ENCODE results near the gene PRPSAP2. TPM values are rescaled to one million over a fixed set of nuclear protein-coding genes. Genes with fewer than 3 reads are reported as not detected.

The PRPSAP2 gene
- total RNA-seq, 1 donor from 2014 or later, result 51.4 TPM

DNA sequence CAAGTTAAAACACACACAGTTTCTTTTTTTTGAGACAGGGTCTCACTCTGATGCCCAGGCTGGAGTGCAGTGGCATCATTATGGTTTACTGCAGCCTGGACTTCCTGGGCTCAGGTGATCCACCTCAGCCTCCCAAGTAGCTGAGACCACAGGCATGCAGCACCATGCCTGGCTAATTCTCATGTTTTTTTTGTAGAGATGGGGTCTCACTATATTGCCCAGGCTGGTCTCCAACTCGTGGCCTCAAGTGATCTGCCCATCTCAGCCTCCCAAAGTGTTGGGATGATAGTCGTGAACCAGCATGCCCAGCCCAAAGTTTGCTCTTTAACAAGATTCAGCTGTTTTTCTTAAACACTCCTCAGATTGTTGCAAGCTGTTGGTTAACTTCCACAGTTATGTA, 39.0 kb downstream of the PRPSAP2 start:
- Mint-ChIP-seq H3K27me3 (ENCODE audit: low read depth) (no peaks in the 10 kb centered on the region), H3K9me3 (peaks cover 20% of the 10 kb centered on the region), H3K4me1 (no peaks in the 10 kb centered on the region), H3K36me3 (peaks cover 73% of the 10 kb centered on the region), H3K4me3 (no peak overlapping the region), H3K27ac (no peak overlapping the region)
- DNase-seq (ENCODE audit: low spot score in 2 of 2, unreplicated experiment in 2 of 2), result no peak
- TF ChIP-seq, protein P1, sequence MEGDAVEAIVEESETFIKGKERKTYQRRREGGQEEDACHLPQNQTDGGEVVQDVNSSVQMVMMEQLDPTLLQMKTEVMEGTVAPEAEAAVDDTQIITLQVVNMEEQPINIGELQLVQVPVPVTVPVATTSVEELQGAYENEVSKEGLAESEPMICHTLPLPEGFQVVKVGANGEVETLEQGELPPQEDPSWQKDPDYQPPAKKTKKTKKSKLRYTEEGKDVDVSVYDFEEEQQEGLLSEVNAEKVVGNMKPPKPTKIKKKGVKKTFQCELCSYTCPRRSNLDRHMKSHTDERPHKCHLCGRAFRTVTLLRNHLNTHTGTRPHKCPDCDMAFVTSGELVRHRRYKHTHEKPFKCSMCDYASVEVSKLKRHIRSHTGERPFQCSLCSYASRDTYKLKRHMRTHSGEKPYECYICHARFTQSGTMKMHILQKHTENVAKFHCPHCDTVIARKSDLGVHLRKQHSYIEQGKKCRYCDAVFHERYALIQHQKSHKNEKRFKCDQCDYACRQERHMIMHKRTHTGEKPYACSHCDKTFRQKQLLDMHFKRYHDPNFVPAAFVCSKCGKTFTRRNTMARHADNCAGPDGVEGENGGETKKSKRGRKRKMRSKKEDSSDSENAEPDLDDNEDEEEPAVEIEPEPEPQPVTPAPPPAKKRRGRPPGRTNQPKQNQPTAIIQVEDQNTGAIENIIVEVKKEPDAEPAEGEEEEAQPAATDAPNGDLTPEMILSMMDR (IDR thresholded peaks at IDR 0.05; ENCODE audit: unreplicated experiment), result no peak

DNA sequence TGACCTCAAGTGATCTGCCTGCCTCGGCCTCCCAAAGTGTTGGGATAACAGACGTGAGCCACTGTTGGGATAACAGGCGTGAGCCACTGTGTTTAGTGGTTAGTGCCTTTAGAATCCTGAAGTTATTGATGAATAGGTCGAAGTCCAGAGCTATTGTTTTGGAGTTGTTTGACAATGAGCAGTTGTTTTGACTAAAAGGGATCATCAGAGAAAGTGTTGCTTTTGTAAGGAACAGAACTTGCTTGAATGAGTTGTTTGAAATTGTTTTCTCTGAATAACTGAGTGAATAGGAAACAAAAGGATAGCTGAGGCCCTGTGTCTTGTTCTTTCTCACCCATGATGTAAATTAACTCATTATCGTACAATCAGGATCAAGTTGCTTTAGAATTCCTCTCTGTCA, 46.6 kb downstream of the PRPSAP2 start:
- TF ChIP-seq, protein P1 (IDR thresholded peaks at IDR 0.05; ENCODE audit: unreplicated experiment), result no peak
- H3K27ac Mint-ChIP-seq, result no peak overlapping the region
- no peak overlapping the region for H3K4me3 Mint-ChIP-seq
- H3K27me3 Mint-ChIP-seq (ENCODE audit: low read depth), result no peaks in the 10 kb centered on the region
- H3K36me3 Mint-ChIP-seq, result peaks cover 57% of the 10 kb centered on the region
- no peak for DNase-seq (ENCODE audit: low spot score in 2 of 2, unreplicated experiment in 2 of 2)
- no peaks in the 10 kb centered on the region for H3K4me1 Mint-ChIP-seq
- peaks cover 3% of the 10 kb centered on the region for H3K9me3 Mint-ChIP-seq

GRCh38 chr17:18905226-18905625, 47.3 kb downstream of the PRPSAP2 start:
- Mint-ChIP-seq H3K36me3 (peaks cover 55% of the 10 kb centered on the region), H3K27ac (no peak overlapping the region), H3K9me3 (peaks cover 3% of the 10 kb centered on the region), H3K4me3 (no peak overlapping the region), H3K27me3 (ENCODE audit: low read depth) (no peaks in the 10 kb centered on the region), H3K4me1 (no peaks in the 10 kb centered on the region)
- DNase-seq (ENCODE audit: low spot score in 2 of 2, unreplicated experiment in 2 of 2), result no peak
- TF ChIP-seq, protein P1 (IDR thresholded peaks at IDR 0.05; ENCODE audit: unreplicated experiment), result no peak

DNA sequence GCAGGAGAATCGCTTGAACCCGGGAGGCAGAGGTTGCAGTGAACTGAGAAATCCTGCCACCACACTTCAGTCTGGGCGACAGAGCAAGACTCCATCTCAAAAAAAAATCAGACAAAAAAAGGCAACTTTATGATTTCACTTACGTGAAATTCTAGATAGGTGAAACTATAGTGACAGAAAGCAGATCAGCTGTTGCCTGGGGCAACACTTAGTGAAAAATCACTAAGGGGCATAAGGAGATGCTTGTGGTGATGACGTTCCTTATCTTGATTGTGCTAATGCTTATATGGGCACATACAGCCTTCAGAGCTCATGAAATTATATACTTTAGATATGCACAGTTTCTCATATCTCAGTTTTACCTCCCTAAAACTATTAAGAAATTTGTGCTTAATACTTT, 52.4 kb downstream of the PRPSAP2 start:
- Mint-ChIP-seq H3K36me3 (peaks cover 51% of the 10 kb centered on the region), H3K4me3 (no peak overlapping the region), H3K27ac (no peak overlapping the region), H3K9me3 (peaks cover 3% of the 10 kb centered on the region), H3K4me1 (no peaks in the 10 kb centered on the region), H3K27me3 (ENCODE audit: low read depth) (no peaks in the 10 kb centered on the region)
- no peak for DNase-seq (ENCODE audit: low spot score in 2 of 2, unreplicated experiment in 2 of 2)
- TF ChIP-seq, protein P1 (IDR thresholded peaks at IDR 0.05; ENCODE audit: unreplicated experiment), result no peak

DNA sequence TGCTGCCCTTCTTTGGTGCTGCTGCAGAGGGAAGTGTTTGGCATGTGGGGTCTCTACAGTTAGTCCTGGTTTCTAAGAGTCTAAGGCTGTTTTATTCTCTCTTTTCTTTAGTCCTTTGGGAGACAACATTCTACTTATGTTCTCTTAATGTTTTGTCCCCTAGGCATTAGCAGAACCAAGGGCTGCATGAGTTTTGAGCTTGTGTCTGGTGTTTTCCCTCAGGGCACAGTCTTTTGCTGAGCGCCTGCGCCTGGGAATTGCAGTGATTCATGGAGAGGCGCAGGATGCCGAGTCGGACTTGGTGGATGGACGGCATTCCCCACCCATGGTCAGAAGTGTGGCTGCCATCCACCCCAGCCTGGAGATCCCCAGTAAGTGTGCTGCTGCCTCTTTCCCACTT, 53.0 kb downstream of the PRPSAP2 start:
- H3K4me3 Mint-ChIP-seq, result no peak overlapping the region
- DNase-seq (ENCODE audit: low spot score in 2 of 2, unreplicated experiment in 2 of 2), result no peak
- TF ChIP-seq, protein P1 (IDR thresholded peaks at IDR 0.05; ENCODE audit: unreplicated experiment), result no peak
- no peaks in the 10 kb centered on the region for H3K27me3 Mint-ChIP-seq (ENCODE audit: low read depth)
- peaks cover 3% of the 10 kb centered on the region for H3K9me3 Mint-ChIP-seq
- peak overlapping the region; percentile 59 for H3K27ac Mint-ChIP-seq
- peaks cover 54% of the 10 kb centered on the region for H3K36me3 Mint-ChIP-seq
- H3K4me1 Mint-ChIP-seq, result no peaks in the 10 kb centered on the region
